ENCODE measurements around the gene ATP5F1D. TPM values are rescaled to one million over a fixed set of nuclear protein-coding genes. Genes with fewer than 3 reads are reported as not detected.

ATP5F1D gene
- total and polyA plus RNA-seq, 2 of the 13 experiments (the other 11 are each of a cell fraction or from before 2014, with no cell fraction given) = 39.4 to 78.7 TPM

DNA sequence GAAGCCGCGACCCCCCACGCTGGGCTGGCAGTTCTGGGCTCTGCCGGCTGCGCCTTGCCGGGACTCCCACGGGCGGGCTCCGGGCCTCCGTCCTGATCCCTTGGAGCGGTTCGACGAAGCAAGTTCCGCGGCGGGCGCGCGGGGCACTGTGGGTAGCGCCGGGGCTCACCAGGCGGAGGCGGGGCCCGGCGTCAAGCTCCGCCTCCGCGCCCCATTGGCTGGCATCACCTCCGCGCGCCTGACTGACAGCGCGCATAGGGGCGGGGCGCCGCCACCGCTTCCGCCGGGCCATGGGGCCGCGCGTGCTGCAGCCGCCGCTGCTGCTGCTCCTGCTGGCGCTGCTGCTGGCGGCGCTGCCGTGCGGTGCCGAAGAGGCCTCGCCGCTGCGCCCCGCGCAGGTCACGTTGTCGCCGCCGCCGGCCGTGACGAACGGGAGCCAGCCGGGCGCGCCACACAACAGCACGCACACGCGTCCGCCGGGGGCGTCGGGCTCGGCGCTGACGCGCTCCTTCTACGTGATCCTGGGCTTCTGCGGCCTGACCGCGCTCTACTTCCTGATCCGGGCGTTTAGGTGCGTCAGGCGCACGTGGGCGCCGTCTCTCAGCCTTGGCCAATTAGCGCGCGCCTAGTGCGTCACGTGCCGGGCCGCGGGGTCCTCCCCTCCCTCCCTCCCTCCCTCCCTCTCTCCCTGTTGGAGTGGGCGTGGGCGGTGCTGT lies 33.9 kb downstream of the ATP5F1D start, which contains the start of gene FAM174C (continued):
- TF ChIP-seq ZNF589 (CRISPR knock-in tag; conservative IDR thresholded peaks at IDR 0.05) = peak; percentile 66; the same call in 1 of the 2 replicates
- peak; percentile 65; the same call in 1 of the 2 replicates for TF ChIP-seq ZNF562 (CRISPR knock-in tag; IDR thresholded peaks at IDR 0.05; ENCODE audit: borderline replicate concordance)
- no peak for TF ChIP-seq GFI1 (CRISPR knock-in tag; IDR thresholded peaks at IDR 0.05; ENCODE audit: borderline replicate concordance)
- TF ChIP-seq, protein P1, sequence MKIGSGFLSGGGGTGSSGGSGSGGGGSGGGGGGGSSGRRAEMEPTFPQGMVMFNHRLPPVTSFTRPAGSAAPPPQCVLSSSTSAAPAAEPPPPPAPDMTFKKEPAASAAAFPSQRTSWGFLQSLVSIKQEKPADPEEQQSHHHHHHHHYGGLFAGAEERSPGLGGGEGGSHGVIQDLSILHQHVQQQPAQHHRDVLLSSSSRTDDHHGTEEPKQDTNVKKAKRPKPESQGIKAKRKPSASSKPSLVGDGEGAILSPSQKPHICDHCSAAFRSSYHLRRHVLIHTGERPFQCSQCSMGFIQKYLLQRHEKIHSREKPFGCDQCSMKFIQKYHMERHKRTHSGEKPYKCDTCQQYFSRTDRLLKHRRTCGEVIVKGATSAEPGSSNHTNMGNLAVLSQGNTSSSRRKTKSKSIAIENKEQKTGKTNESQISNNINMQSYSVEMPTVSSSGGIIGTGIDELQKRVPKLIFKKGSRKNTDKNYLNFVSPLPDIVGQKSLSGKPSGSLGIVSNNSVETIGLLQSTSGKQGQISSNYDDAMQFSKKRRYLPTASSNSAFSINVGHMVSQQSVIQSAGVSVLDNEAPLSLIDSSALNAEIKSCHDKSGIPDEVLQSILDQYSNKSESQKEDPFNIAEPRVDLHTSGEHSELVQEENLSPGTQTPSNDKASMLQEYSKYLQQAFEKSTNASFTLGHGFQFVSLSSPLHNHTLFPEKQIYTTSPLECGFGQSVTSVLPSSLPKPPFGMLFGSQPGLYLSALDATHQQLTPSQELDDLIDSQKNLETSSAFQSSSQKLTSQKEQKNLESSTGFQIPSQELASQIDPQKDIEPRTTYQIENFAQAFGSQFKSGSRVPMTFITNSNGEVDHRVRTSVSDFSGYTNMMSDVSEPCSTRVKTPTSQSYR (CRISPR knock-in tag; IDR thresholded peaks at IDR 0.05; ENCODE audit: borderline replicate concordance) = peak; percentile 31
- TF ChIP-seq BRD4 (CRISPR knock-in tag; IDR thresholded peaks at IDR 0.05) = no peak
- no peak for TF ChIP-seq FOXA1 (IDR thresholded peaks at IDR 0.05)
- TF ChIP-seq FOXA1 (CRISPR knock-in tag; IDR thresholded peaks at IDR 0.05) = no peak; the same call in 1 of the 2 replicates
- no peak; the same call in 1 of the 2 replicates for TF ChIP-seq JUND (CRISPR knock-in tag; IDR thresholded peaks at IDR 0.05)
- TF ChIP-seq JARID2 (CRISPR knock-in tag; IDR thresholded peaks at IDR 0.05; ENCODE audit: insufficient replicate concordance) = no peak
- no peak for TF ChIP-seq ZNF484 (CRISPR knock-in tag; IDR thresholded peaks at IDR 0.05; ENCODE audit: borderline replicate concordance, low read depth)
- TF ChIP-seq, protein P2, sequence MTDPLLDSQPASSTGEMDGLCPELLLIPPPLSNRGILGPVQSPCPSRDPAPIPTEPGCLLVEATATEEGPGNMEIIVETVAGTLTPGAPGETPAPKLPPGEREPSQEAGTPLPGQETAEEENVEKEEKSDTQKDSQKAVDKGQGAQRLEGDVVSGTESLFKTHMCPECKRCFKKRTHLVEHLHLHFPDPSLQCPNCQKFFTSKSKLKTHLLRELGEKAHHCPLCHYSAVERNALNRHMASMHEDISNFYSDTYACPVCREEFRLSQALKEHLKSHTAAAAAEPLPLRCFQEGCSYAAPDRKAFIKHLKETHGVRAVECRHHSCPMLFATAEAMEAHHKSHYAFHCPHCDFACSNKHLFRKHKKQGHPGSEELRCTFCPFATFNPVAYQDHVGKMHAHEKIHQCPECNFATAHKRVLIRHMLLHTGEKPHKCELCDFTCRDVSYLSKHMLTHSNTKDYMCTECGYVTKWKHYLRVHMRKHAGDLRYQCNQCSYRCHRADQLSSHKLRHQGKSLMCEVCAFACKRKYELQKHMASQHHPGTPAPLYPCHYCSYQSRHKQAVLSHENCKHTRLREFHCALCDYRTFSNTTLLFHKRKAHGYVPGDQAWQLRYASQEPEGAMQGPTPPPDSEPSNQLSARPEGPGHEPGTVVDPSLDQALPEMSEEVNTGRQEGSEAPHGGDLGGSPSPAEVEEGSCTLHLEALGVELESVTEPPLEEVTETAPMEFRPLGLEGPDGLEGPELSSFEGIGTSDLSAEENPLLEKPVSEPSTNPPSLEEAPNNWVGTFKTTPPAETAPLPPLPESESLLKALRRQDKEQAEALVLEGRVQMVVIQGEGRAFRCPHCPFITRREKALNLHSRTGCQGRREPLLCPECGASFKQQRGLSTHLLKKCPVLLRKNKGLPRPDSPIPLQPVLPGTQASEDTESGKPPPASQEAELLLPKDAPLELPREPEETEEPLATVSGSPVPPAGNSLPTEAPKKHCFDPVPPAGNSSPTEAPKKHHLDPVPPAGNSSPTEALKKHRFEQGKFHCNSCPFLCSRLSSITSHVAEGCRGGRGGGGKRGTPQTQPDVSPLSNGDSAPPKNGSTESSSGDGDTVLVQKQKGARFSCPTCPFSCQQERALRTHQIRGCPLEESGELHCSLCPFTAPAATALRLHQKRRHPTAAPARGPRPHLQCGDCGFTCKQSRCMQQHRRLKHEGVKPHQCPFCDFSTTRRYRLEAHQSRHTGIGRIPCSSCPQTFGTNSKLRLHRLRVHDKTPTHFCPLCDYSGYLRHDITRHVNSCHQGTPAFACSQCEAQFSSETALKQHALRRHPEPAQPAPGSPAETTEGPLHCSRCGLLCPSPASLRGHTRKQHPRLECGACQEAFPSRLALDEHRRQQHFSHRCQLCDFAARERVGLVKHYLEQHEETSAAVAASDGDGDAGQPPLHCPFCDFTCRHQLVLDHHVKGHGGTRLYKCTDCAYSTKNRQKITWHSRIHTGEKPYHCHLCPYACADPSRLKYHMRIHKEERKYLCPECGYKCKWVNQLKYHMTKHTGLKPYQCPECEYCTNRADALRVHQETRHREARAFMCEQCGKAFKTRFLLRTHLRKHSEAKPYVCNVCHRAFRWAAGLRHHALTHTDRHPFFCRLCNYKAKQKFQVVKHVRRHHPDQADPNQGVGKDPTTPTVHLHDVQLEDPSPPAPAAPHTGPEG (CRISPR knock-in tag; IDR thresholded peaks at IDR 0.05) = 0 out of 2 replicates have a peak, but pooled peaks have one; percentile 30
- TF ChIP-seq, protein P3, sequence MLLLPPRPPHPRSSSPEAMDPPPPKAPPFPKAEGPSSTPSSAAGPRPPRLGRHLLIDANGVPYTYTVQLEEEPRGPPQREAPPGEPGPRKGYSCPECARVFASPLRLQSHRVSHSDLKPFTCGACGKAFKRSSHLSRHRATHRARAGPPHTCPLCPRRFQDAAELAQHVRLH (CRISPR knock-in tag; IDR thresholded peaks at IDR 0.05; ENCODE audit: borderline replicate concordance, low read depth) = no peak
- TF ChIP-seq, protein P4, sequence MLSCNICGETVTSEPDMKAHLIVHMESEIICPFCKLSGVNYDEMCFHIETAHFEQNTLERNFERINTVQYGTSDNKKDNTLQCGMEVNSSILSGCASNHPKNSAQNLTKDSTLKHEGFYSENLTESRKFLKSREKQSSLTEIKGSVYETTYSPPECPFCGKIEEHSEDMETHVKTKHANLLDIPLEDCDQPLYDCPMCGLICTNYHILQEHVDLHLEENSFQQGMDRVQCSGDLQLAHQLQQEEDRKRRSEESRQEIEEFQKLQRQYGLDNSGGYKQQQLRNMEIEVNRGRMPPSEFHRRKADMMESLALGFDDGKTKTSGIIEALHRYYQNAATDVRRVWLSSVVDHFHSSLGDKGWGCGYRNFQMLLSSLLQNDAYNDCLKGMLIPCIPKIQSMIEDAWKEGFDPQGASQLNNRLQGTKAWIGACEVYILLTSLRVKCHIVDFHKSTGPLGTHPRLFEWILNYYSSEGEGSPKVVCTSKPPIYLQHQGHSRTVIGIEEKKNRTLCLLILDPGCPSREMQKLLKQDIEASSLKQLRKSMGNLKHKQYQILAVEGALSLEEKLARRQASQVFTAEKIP (CRISPR knock-in tag; IDR thresholded peaks at IDR 0.05; ENCODE audit: borderline replicate concordance) = no peak
- peak; percentile 18; the same call in 1 of the 2 replicates for TF ChIP-seq REPIN1 (CRISPR knock-in tag; IDR thresholded peaks at IDR 0.05; ENCODE audit: borderline replicate concordance, low read depth)
- peak; percentile 51; the same call in 1 of the 2 replicates for TF ChIP-seq ZNF501 (CRISPR knock-in tag; IDR thresholded peaks at IDR 0.05)
- TF ChIP-seq, protein P5, sequence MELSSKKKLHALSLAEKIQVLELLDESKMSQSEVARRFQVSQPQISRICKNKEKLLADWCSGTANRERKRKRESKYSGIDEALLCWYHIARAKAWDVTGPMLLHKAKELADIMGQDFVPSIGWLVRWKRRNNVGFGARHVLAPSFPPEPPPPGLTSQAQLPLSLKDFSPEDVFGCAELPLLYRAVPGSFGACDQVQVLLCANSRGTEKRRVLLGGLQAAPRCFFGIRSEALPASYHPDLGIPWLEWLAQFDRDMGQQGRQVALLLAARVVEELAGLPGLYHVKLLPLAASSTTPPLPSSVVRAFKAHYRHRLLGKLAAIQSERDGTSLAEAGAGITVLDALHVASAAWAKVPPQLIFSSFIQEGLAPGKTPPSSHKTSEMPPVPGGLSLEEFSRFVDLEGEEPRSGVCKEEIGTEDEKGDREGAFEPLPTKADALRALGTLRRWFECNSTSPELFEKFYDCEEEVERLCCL (CRISPR knock-in tag; IDR thresholded peaks at IDR 0.05; ENCODE audit: borderline replicate concordance) = no peak

Data from HepG2 (cell line).